ENCODE measurements around the gene SMARCD2.

The SMARCD2 gene

DNA sequence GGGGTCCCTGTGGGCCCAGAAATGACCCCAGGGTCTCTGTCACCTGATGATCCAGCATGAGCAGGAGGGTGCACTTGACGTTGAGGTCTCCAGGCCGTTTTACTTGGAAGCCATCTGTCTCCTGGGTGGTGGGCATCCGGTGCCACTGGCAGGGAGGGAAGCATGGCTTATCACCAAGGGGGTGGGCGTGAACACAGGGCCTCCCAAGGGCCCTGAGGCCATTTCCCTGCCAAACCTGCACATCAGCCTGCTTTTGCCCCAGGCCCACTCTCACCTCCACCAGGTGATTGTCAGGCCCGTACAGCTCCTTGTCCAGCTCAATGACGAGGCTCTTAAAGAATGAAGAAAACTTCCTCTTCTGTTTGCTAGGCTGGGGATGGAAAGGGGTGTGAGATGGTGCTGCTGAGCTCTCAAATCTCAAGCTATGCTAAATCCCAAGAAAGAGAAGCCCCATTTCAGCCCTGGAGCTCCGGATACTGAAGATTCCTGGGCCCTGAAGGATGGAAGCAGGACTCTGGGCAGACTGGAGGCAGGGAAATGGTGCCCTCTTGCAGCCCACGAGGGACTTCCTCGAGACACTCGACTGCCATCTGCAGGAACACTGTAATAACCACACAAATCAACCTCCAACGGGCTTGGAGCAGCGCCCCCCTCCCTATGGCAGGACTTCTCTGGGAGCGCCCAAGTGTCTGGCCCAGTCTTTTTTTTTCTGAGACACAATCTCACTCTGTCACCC, 7.9 kb downstream of the SMARCD2 start:
- DNase-seq = peak; percentile 84
- in situ Hi-C loops (cut with HindIII; ENCODE audit: low pct_ligation_motif_present, low pct_unique_long_range_greater_than_20kb, low sequenced_read_pairs) = no loop called here

GRCh38 chr17:63833741-63834373, 8.6 kb downstream of the SMARCD2 start:
- no peak for DNase-seq
- in situ Hi-C loops (cut with HindIII; ENCODE audit: low pct_ligation_motif_present, low pct_unique_long_range_greater_than_20kb, low sequenced_read_pairs) = no loop called here

GRCh38 chr17:63833026-63833740, 9.3 kb downstream of the SMARCD2 start:
- no peak for DNase-seq
- in situ Hi-C loops (cut with HindIII; ENCODE audit: low pct_ligation_motif_present, low pct_unique_long_range_greater_than_20kb, low sequenced_read_pairs) = no loop called here

DNA sequence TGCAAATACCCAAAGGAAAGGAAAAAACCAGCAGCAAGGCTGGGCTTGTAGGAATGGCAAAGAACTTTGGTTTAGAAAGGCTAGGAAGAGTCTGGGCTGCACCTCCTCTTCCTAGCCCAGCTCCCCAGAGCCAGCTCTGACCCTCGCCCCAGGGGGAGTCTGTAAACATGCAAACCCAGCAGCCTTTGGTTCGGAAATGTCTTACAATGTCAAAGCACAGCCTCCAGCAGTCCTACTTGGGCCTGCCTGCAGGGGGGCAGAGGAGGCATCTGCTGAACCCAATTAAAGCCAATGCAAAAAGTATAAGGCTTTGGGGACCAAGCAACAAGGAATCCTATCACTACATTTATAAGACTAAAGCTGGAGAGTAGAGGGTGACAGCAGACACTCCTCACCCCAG, 10.0 kb downstream of the SMARCD2 start:
- DNase-seq = no peak
- in situ Hi-C loops (cut with HindIII; ENCODE audit: low pct_ligation_motif_present, low pct_unique_long_range_greater_than_20kb, low sequenced_read_pairs) = no loop called here

- in situ Hi-C loops (cut with HindIII; ENCODE audit: low pct_ligation_motif_present, low pct_unique_long_range_greater_than_20kb, low sequenced_read_pairs) = no loop called here
- no peak for DNase-seq
Observed at GRCh38 chr17:63832014-63832413, 10.5 kb downstream of the SMARCD2 start.

- in situ Hi-C loops (cut with HindIII; ENCODE audit: low pct_ligation_motif_present, low pct_unique_long_range_greater_than_20kb, low sequenced_read_pairs) = no loop called here
- no peak for DNase-seq
Observed at GRCh38 chr17:63831505-63831904, 11.0 kb downstream of the SMARCD2 start.

GRCh38 chr17:63830904-63831491, 11.5 kb downstream of the SMARCD2 start:
- no peak for DNase-seq
- in situ Hi-C loops (cut with HindIII; ENCODE audit: low pct_ligation_motif_present, low pct_unique_long_range_greater_than_20kb, low sequenced_read_pairs) = no loop called here

DNA sequence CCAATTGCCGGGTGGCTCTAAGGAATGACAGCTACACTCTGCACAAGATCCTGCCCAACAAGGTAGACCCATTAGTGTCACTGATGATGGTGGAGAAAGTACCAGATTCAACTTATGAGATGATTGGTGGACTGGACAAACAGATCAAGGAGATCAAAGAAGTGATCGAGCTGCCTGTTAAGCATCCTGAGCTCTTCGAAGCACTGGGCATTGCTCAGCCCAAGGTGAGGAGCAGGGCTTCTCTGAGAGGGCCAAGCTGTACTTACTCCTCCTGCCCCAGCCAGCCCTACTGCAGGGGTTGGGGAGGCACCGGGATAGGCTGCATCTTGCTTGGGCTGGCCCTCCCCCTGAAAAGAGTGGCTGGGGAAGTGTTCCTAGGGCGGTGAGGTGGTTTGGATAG, 12.2 kb downstream of the SMARCD2 start:
- in situ Hi-C loops (cut with HindIII; ENCODE audit: low pct_ligation_motif_present, low pct_unique_long_range_greater_than_20kb, low sequenced_read_pairs) = no loop called here
- DNase-seq = no peak

DNA sequence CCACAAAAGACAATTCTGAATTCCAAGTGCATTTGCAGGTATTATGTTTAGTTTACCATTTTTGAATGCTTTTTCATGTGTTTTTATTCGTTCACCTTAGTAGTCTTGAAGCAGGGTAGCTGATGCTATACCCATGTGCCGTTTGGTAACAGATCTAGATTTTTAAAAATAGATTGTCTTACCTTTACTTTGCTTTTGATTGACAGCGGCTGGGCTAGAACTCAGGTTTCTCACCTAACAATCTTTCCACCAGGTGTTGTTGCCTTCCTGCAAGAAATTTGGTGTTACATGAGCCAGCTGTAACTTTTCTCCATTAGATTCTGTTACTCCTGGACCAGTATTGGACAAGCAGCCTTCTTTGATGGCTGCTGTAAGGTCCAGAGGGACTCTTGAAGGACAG, 13.5 kb downstream of the SMARCD2 start:
- no peak for DNase-seq
- in situ Hi-C loops (cut with HindIII; ENCODE audit: low pct_ligation_motif_present, low pct_unique_long_range_greater_than_20kb, low sequenced_read_pairs) = no loop called here

- in situ Hi-C loops (cut with HindIII; ENCODE audit: low pct_ligation_motif_present, low pct_unique_long_range_greater_than_20kb, low sequenced_read_pairs) = no loop called here
- DNase-seq = no peak
Observed at GRCh38 chr17:63827801-63828221, 14.7 kb downstream of the SMARCD2 start.

DNA sequence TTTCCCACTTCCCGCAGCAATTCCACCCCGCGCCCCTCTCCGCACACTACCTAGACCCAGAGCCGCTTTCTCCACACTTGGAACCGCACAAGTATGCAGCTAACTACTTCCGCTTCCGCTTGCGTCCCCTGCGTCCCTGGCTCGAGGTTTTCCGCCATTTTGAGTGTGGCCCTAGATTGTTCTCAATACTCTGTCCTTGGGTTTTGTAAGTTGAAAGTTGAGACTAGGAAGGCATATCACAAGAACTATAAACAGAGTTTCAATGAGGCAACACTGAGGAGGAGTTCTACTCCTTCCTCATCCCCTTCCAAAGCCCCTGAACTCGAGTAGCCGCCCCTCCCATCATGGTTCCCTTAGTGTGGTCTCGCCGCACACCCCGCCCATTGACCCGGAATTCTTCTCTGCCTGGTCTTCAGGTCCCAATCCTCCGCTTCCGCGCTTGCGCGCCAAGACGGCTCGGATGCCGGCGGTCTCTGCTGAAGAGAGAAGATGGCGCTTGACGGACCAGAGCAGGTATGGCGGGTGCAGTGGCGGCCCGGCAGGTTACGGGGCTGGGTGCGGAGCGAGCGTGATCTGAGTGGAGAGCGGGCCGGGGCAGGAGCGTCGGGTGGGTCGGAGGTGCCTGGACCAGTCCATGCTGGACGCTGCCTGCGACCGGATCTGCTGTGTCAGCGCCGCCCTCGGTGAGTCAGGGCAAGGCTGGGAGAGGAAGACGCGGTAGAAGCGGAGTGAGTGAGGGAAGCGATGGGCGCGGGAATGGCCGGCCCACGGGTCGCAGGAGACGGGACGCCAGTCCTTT, 15.3 kb downstream of the SMARCD2 start, which contains the start of the genes FTSJ3 and PSMC5:
Gene FTSJ3, minus strand, starts transcription at position 662 of the 799 bp plus-strand sequence. CDS start 761 bp downstream, outside the sequence.
Gene PSMC5, plus strand, starts transcription at position 430 of the 799 bp plus-strand sequence. Its CDS starts 60 bp downstream, at position 490.
- in situ Hi-C loops (cut with HindIII; ENCODE audit: low pct_ligation_motif_present, low pct_unique_long_range_greater_than_20kb, low sequenced_read_pairs) = no loop called here

GRCh38 chr17:63826468-63827001, 15.9 kb downstream of the SMARCD2 start:
- in situ Hi-C loops (cut with HindIII; ENCODE audit: low pct_ligation_motif_present, low pct_unique_long_range_greater_than_20kb, low sequenced_read_pairs) = no loop called here
- DNase-seq = peak; percentile 59

More for the DNA sequence above, 15.3 kb downstream of the SMARCD2 start, which contains the start of the genes FTSJ3 and PSMC5:
- DNase-seq = peak; percentile 96

DNA sequence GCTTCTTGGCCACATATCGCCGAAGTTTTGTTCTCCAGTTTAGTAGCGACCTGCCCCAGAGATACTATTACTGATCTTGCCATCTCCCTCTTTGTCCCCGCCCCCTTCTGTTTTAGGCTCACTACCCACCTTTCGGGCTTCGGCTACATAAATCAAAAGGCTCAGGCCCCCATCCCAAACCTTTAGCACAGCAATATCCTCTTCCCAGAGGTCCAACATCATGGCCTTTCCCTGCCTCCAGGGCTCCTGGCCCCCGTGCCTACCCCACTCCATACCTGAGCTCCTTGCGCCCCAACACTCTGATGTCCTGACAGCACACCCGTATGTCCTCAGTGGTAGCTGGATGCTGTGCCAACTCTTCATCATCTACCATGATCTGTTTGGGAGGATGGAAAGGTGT, 18.1 kb downstream of the SMARCD2 start:
- in situ Hi-C loops (cut with HindIII; ENCODE audit: low pct_ligation_motif_present, low pct_unique_long_range_greater_than_20kb, low sequenced_read_pairs) = no loop called here

GRCh38 chr17:63823659-63824331, 18.7 kb downstream of the SMARCD2 start:
- in situ Hi-C loops (cut with HindIII; ENCODE audit: low pct_ligation_motif_present, low pct_unique_long_range_greater_than_20kb, low sequenced_read_pairs) = no loop called here
- DNase-seq = no peak

More for the DNA sequence above, 18.1 kb downstream of the SMARCD2 start:
- DNase-seq = no peak

DNA sequence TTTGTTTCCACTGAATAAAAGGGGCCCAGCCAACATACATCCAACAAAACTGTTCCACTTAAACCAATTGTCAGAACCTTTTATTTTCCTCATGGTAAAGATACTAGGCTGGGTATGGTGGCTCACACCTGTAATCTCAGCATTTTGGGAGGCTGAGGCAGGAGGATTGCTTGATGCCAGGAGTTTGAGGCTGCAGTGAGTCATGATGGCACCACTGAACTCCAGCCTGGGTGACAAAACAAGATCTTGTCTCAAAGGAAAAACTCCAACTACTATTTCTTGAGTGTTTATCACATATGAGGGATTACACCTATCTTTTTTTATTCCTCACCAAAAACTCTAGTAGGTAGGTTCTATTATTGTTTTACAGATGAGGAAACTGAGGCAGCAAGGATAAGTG, 19.9 kb downstream of the SMARCD2 start:
- in situ Hi-C loops (cut with HindIII; ENCODE audit: low pct_ligation_motif_present, low pct_unique_long_range_greater_than_20kb, low sequenced_read_pairs) = no loop called here

DNA sequence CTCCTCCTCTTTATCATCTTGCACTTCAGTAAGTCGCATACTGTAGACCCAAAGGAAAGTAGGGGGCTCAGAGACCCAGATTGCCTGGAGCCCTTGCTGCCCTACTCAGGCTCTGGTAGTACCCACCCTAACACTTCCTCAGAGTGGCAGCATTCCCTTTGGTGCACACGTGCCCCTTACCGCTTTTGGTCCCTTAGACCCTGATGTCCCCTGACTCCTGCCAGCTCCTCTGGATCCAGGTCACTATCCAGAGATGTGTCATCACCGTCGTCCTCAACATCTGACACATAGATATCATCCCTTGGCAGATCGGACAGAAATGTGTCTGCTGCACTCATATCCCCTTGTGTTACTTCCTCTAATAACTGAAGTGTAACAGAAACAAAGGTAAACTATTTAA, 20.7 kb downstream of the SMARCD2 start:
- no peak for DNase-seq
- in situ Hi-C loops (cut with HindIII; ENCODE audit: low pct_ligation_motif_present, low pct_unique_long_range_greater_than_20kb, low sequenced_read_pairs) = no loop called here

More for the DNA sequence above, 19.9 kb downstream of the SMARCD2 start:
- no peak for DNase-seq

GRCh38 chr17:63820963-63821561, 21.4 kb downstream of the SMARCD2 start:
- no peak for DNase-seq
- in situ Hi-C loops (cut with HindIII; ENCODE audit: low pct_ligation_motif_present, low pct_unique_long_range_greater_than_20kb, low sequenced_read_pairs) = no loop called here

Data from ACHN (cell line).